Lower lobe of right lung (tissue), 2 donors: ENCODE data around the gene CHAD. TPM values are rescaled to one million over a fixed set of nuclear protein-coding genes. Genes with fewer than 3 reads are reported as not detected.

Source experiments
- ATAC-seq, 2 donors: fragments of 200-7000 bp; cut with Tn5 transposase; one replicate each; pipeline ENCODE4 v1.9.1; 2020 to 2022; ENCODE audit warnings: mild to moderate bottlenecking in 2 of 2, moderate library complexity in 2 of 2
- DNase-seq: peaks from one replicate; pipeline ENCODE4 v3.0.0-alpha.2; 2020
- H3K27ac ChIP-seq: fragments of 200-600 bp; one replicate; pipeline ENCODE4 v1.8.0; 2022
- H3K27me3 ChIP-seq: fragments of 200-600 bp; one replicate; pipeline ENCODE4 v1.8.0; 2022; ENCODE audit warnings: low read depth
- H3K36me3 ChIP-seq: fragments of 200-600 bp; one replicate; pipeline ENCODE4 v1.8.0; 2022; ENCODE audit warnings: mild to moderate bottlenecking
- H3K4me1 ChIP-seq: fragments of 200-600 bp; one replicate; pipeline ENCODE4 v1.8.0; 2022
- H3K4me3 ChIP-seq: fragments of 200-600 bp; one replicate; pipeline ENCODE4 v1.8.0; 2022; ENCODE audit warnings: mild to moderate bottlenecking
- H3K9me3 ChIP-seq: fragments of 200-600 bp; one replicate; pipeline ENCODE4 v1.8.0; 2022
- CTCF ChIP-seq: fragments of 200-600 bp; IDR thresholded peaks from one replicate; pipeline ENCODE4 v1.8.0; 2022; ENCODE audit warnings: antibody characterized with exemption, mild to moderate bottlenecking
- intact Hi-C: fragments of 100-400 bp; cut with DNase I; formaldehyde crosslinking; loops from one replicate; pipeline ENCODE4 v1.11.0; 2022
- total RNA-seq: library from RNA; stranded (reverse); fragmentation: NEBNext Ultra II Directional; extraction: Animal tissue kit (Norgen Biotek cat#: 25700); gene quantifications from one replicate; pipeline ENCODE4 v1.2.1, GENCODE V29; 2021
- donor health status: DM: no; HTN: yes; CAD: no; lungs with severe emphysema.

CHAD gene
- total RNA-seq, 1 donor from 2014 or later, result not detected

GRCh38 chr17:50467855-50468303 is 801 bp downstream of the CHAD start:
- no peak for TF ChIP-seq CTCF
- Histone ChIP-seq H3K27me3 (peaks cover 11% of the 10 kb centered on the region), H3K27ac (no peak overlapping the region), H3K36me3 (peaks cover 16% of the 10 kb centered on the region), H3K4me3 (no peak overlapping the region), H3K9me3 (no peaks in the 10 kb centered on the region), H3K4me1 (peaks cover 13% of the 10 kb centered on the region)
- ATAC-seq (no peak), DNase-seq (no peak)
- intact Hi-C loops, result no loop called here

DNA sequence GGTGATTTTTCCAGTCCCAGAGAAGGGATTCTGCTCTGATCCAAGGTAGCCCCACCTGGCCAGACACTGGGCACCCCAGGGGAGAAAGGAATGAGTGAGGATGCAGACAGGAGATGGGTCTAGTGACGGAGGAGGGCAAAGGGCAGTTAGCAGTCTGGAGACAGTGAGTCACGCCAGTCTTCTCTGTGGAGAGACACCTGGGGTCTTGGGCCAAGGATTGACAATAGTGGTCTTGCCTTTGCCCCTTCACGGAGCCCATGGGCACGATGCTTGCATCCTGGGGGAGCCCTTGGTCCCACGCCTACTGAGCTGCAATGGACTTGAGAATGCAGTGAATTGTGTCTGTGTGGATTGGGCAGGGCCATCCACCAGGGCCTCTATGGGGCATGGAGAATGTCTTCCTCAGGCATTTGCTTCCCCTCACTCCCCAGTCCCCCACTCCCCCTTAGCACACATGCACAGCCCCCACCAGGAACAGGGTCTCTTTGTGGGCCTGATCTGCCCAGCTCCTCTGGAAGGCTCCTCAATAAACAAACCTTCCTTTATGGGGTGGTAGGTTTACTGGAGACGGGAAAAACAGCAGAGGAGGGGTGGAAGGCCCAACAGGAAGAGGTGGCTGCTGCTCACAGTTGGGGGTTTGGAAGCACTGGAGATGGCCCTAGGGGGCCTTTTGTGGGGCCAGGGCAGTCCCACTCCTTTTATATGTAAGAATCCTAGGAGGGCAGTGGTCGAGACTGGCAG is 1.4 kb downstream of the CHAD start:
- no peak for TF ChIP-seq CTCF
- Histone ChIP-seq H3K4me3 (no peak overlapping the region), H3K27me3 (peaks cover 11% of the 10 kb centered on the region), H3K27ac (no peak overlapping the region), H3K4me1 (peaks cover 13% of the 10 kb centered on the region), H3K36me3 (peaks cover 22% of the 10 kb centered on the region), H3K9me3 (no peaks in the 10 kb centered on the region)
- no peak for ATAC-seq
- intact Hi-C loops, result no loop called here
- no peak for DNase-seq

- no peak overlapping the region for H3K27ac ChIP-seq
Measured at GRCh38 chr17:50466371-50467113, 2.1 kb downstream of the CHAD start.

DNA sequence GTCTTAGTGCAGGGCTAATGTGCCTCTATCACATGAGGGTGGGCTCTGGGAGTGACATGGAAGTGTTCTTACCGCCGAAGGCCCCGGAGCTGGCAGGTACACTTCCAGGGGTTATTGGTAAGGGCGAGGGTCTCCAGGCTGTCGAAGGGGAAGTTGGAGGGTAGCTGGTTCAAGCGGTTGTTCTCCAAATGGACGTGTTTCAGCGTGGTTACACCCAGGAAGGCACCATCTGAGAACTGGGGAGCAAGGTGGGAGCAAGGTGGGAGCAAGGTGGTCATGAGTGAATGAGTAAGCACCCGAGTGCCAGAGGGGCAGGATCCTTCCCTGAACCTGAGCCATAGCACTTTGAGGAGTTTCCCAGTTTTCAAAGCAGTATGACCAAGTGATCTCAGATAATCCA is 3.0 kb downstream of the CHAD start:
- H3K27me3 ChIP-seq, result peaks cover 11% of the 10 kb centered on the region
- DNase-seq (no peak), ATAC-seq (no peak)
- peaks cover 13% of the 10 kb centered on the region for H3K4me1 ChIP-seq
- no peak overlapping the region for H3K27ac ChIP-seq
- H3K9me3 ChIP-seq, result no peaks in the 10 kb centered on the region
- H3K4me3 ChIP-seq, result no peak overlapping the region
- peaks cover 24% of the 10 kb centered on the region for H3K36me3 ChIP-seq
- no peak for TF ChIP-seq CTCF
- intact Hi-C loops, result no loop called here

More at GRCh38 chr17:50466371-50467113, 2.1 kb downstream of the CHAD start:
- peaks cover 13% of the 10 kb centered on the region for H3K4me1 ChIP-seq
- H3K4me3 ChIP-seq, result no peak overlapping the region
- H3K36me3 ChIP-seq, result peaks cover 19% of the 10 kb centered on the region
- no peaks in the 10 kb centered on the region for H3K9me3 ChIP-seq
- DNase-seq, result no peak
- H3K27me3 ChIP-seq, result peaks cover 11% of the 10 kb centered on the region
- ATAC-seq, result peak; percentile 6 to 25
- intact Hi-C loops, result no loop called here
- TF ChIP-seq CTCF, result no peak

GRCh38 chr17:50465171-50465570 is 3.5 kb downstream of the CHAD start:
- Histone ChIP-seq H3K27me3 (peaks cover 11% of the 10 kb centered on the region), H3K27ac (no peak overlapping the region), H3K9me3 (no peaks in the 10 kb centered on the region), H3K36me3 (peaks cover 25% of the 10 kb centered on the region), H3K4me3 (no peak overlapping the region), H3K4me1 (peaks cover 13% of the 10 kb centered on the region)
- intact Hi-C loops, result no loop called here
- TF ChIP-seq CTCF, result no peak
- no peak for ATAC-seq
- DNase-seq, result no peak
